Measurements from ENCODE around the gene SKIDA1.

The SKIDA1 gene

DNA sequence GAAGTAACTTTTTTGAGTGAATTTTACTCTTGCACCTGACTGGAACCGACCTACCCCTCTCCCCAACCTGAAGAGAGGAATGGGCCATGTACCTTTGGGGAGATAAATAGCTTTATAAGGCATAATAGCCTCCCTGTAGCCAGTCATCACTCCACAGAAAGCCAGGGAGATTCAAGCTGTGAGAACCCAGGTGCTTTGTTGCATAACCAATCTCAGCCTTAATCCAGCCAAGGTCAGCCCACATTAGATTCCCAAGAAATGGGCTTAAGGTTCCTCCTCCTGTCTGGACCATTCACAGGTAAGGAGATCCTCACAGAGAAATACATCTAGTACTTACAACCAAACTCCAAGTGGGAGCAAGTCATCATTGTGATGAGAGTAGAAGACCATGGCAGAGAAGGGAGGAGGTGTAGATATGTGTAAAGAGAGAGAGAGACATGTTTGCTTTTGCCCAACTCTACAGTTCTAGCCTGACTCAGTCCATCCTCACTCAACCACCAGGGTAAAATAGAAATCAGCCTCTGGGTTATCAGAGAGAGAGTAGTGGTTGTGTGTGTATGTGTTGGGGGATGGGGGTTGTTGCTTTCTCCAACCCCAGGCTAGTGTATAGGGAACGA lies 23.6 kb downstream of the SKIDA1 start:
- no peak for DNase-seq (ENCODE audit: low spot score)

- DNase-seq (ENCODE audit: low spot score), result no peak
These were observed 24.4 kb downstream of the SKIDA1 start for GRCh38 chr10:21501091-21501490.

DNA sequence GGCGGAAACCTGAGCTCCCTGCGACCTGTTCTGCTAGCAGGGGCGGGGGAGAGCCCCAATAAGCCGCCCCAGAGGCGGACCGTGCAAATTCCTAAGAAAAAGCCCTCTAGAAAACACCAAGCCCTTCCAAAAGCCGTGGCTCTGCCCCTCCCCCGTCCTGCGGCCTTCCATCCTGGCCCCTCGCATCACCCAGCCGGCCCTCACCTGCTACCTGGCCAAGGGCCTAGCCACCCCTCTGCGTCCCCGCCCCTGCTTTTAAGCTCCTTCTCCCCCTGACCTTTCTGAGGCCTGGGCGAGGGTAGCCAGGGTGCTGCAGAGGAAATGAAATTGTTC lies 24.9 kb downstream of the SKIDA1 start:
- no peak for DNase-seq (ENCODE audit: low spot score)

DNA sequence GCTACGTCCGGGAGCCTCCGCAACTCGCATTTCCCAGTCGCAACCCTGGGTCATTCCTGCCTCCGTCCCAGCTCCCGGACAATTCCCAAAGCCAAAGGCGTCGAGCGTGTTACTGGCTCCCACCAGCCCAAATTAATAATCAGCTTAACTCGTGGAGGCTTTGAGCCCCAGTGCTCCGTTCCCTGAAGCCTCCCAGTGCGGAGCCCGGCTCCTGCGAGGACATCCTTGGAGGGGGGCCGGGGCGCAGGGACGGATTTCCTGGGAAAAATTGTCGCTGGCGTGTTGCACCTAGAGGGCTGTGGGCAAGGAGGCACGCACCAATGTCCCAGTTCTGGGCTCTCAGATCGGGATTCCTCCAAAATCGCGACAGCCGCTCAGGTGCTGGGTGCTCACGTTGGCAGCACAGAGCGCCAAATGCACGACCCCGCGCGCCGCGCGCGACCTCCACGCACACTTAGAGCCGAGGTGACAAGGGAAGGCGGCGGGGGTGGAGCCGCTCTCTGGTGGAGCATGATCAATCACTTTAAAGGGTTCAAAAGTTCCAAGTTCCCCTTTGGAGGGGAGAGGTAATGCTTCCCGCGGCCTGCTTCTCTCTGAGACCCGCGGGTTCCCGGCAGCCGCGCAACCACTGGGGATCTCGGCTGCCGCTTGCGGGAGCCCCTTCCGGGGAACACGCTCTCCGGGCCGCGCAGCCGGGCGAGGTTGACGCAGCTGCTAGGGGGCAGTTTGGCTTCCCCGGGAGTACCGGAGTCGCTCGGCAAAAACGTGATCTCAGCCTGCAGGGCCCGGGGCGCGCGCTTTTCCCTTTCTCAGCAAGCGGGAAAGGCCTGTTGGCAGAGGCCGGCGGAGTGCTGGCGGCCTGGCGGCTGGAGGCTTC lies 25.5 kb downstream of the SKIDA1 start:
- no peak for DNase-seq (ENCODE audit: low spot score)

DNA sequence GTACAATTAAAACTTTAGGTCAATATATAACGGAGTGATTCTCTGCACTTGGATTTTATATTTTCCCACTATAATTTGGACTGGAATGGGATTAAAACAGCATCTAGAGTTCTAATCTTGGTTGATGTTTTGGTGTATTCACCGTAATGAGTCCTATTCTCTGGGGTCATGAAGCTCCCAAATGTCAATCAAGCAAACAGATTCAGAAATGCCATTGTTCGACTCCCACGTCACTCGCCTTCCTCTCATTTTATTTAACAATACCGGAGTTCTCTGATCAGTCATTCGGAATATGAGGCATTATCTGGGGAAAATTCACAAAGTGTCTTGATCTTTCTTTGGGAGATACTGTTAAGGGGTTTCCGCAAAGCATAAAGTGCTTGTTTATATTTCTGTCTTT lies 26.5 kb downstream of the SKIDA1 start:
- DNase-seq (ENCODE audit: low spot score), result no peak

DNA sequence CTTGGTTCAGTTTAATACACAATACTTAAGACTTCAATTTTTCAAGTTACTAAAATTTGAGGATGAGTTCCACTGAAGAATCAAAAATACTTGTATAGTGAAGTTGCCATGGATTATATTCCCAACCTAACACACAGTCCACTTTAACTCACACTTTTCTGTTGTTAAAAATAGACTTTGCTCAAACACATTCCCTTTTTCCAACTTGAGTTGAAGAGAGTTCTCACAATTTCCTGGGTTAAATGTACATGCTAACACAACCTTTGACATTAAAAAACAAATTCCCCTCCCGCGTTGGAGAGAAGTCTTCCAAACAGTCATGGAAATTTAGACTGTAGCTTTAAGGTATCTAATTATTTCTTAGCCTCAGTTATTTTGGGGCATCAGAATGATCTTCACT lies 27.1 kb downstream of the SKIDA1 start:
- DNase-seq (ENCODE audit: low spot score), result no peak

DNA sequence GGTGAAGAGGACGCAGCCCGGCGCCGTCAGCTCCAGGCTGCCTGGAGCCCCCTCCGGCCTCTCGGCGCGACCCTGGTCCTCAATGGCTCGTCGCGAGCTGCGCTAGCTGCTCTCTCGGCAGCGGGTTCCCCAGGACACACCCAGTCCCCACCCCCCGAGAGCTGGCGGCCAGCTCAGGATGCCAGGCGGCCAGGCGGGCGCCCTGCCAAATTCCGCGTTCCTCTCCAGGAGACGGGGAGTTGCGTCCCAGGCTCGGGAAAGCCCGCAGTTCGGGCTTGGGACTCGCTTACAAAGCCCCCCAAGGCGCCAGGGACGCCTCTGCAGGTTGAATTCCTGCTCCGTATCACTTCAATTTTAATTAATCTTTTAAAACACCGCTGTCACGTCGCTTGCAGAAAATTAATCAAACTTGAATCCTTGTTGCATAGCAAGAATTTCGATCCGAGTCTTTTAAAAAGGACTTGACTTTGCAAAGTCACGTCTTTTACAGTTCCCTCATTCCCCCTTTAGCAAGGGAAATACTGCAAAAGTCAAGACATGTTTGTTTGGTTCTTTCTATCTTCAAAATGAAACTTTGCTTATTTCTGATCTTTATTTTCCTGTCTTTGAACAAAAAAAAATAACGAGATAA lies 28.2 kb downstream of the SKIDA1 start:
- peak; percentile 65 for DNase-seq (ENCODE audit: low spot score)

- DNase-seq (ENCODE audit: low spot score), result peak; percentile 16
These were observed 28.9 kb downstream of the SKIDA1 start for GRCh38 chr10:21496343-21497176.

GRCh38 chr10:21495752-21496342 lies 29.6 kb downstream of the SKIDA1 start:
- DNase-seq (ENCODE audit: low spot score), result peak; percentile 71

- no peak for DNase-seq (ENCODE audit: low spot score)
These were observed 30.3 kb downstream of the SKIDA1 start for GRCh38 chr10:21495002-21495751.

DNA sequence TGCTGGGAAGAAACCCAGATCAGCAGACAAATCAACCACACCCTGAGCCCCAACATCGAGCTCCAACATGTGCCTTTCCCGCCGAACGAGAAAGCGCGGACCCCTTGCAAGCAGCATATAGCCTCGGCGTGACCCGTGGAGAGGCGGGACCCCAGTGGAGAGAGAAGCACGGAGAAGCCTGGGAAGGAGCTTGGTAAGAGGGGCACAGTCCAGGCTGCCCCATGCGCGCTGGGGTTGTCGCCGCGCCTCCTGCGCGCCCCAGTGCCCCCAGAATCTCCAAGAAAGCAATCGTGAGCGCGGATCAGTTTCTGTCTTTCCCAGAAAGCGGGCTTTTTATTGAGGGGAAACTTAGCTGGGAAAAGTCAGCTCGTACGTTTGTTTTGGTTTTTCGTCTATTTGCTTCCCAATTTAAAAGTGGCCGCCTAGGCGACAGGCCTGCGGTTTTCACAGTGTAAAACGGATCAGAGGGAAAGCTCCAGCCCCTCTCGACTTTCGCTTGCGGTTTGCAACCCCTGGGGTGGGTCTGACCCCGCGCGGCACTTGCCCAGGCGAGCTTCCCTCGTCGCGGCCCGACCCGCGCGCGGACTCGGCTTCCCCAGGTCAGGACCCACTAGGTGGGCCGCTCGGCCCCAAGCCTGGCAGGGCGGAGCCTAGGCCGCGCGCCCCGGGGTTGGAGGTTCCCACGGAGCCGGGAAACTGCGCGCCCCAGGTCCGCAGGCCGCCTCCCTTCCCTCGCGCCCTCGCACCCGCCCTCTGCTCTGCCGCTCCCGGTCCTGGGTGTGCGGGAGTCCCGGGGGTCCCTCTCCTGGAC lies 31.1 kb downstream of the SKIDA1 start:
- DNase-seq (ENCODE audit: low spot score), result no peak

DNA sequence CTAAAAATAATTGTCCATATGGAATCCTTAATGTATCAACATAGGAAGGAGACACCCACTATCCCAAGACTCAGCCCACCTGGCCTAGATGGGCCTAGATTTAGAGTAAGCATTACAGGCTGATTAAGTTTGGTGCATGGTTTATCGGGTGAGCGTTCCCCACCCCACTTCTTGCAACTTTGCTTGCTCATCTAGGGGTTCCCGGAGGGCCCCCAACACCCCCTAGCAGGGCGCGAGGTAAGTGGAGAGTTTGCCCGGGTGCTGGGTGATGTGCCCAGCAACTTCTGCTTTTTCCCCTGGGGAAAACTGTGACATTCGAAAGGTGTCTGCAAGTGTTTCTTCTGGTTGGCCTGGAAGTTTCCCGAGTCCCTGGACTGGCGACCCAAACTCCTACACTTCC lies 31.7 kb downstream of the SKIDA1 start:
- no peak for DNase-seq (ENCODE audit: low spot score)

DNA sequence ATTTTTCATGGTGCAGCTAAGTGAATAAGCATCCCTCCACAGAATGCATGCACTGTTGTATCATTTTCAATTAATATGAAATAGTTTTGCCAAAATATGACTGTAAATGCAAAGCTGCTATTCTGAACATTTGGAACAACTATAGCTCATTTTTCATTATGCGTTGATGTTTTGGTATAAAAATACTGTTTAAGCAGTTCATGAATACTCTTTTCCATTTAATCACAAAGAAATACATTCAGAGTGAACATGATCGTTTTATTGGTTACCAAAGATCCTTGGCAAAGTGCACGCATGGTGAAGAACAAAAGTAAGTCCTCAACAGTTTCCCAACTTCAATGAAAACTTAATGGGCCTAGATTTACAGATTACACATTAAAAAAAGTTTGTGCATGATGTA lies 33.1 kb downstream of the SKIDA1 start:
- DNase-seq (ENCODE audit: low spot score), result no peak

- DNase-seq (ENCODE audit: low spot score), result no peak
These were observed 34.8 kb downstream of the SKIDA1 start for GRCh38 chr10:21490711-21491105.

- no peak for DNase-seq (ENCODE audit: low spot score)
These were observed 35.3 kb downstream of the SKIDA1 start for GRCh38 chr10:21490028-21490710.

GRCh38 chr10:21488957-21489446 lies 36.5 kb downstream of the SKIDA1 start:
- no peak for DNase-seq (ENCODE audit: low spot score)

DNA sequence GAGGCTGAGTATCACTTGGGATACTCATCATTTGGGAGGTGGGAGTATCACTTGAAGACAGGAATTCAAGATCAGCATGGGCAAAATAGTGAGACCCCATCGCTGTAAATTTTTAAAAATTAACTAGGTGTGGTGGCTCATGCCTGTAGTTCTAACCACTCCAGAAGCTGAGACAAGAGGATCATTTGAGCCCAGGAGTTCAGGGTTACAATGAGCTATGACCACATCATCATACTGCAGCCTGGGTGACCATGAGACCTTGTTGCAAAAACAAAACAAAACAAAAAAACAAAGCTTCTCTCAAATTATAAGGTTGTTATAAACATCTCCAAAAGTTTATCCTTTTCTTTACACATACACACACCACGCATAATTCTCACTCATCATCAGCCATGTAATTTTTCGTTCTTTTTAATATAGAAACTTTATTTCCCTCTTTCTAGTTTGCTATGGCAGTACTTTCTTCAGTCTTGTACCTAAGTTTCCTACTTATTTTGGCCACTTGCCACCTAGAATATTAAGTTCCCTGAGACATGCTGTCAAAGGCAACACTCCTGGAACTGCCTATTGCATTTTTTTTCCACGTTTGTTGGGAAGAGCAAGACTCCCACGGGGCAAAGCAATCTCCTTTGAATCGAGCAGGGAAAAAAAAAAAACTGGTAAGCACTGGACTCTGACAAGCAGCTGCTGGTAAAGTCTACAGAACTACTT lies 37.1 kb downstream of the SKIDA1 start:
- no peak for DNase-seq (ENCODE audit: low spot score)

GRCh38 chr10:21487416-21488180 lies 37.9 kb downstream of the SKIDA1 start:
- DNase-seq (ENCODE audit: low spot score), result no peak

Data from COLO829 (cell line).